ENCODE data around the gene CLASP1. TPM values are rescaled to one million over a fixed set of nuclear protein-coding genes. Genes with fewer than 3 reads are reported as not detected.
"Not testable (repeated sequence)": the region's sequence is repeated elsewhere in the genome, so short reads cannot be mapped to it uniquely, and the experiment has no call there.

CLASP1 gene
- polyA plus RNA-seq, 4 donors = 38.8 to 49.2 (median 43.4) TPM

DNA sequence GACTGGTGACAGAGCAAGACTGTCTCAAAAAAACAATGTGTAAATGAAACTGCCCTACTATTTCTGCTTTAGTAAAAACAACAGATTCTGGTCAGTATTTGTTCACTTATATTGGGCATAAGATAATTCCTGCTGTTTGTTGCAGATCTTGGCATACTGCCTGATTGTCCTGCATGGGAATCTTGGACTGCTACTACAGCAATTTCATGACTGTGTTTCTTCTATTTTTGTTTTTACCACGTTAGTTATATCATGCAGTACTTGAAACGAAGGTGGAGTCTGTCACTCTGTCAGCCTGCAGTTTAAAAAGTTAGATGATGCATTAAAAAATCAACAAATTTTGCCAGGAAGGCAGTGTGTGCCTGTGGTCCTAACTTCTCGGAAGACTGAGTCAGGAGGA is 14.2 kb upstream of the CLASP1 start:
- no peak for DNase-seq (ENCODE audit: low read depth in 4 of 4, low spot score in 2 of 4)

DNA sequence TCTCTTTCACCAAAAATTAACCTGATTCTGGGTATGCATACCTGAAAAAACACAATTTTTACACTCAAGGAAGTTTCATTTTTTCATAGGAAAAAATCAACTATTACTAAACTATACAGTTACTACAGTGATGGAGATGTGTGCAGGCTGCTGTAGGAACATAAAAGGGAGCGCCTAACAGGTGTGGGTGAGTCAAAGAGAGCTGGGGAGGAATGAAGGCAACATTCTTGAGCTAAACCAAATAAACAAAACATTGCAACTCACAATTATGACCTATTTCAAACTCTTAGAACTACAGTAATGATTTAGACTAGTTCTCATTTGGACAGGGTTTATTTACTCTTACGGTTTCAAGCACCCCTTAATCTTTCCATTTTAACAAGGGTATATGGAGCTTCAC is 13.4 kb upstream of the CLASP1 start:
- no peak for DNase-seq (ENCODE audit: low read depth in 4 of 4, low spot score in 2 of 4)

DNA sequence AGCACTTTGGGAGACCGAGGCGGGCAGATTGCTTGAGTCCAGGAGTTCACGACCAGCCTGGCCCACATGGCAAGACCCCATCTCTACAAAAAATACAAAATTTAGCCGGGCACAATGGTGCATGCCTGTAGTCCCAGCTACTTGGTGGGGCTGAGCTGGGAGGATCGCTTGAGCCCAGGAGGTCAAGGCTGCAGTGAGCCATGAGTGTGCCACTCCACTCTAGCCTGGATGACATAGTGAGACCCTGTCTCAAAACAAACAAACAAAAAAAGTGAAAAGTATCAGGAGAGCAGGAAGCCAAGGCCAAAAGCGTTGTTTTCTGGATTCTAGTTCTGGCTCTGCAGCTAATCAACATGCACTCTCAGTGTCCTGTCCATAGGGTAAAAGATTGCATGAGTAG is 10.7 kb upstream of the CLASP1 start:
- DNase-seq (ENCODE audit: low read depth in 4 of 4, low spot score in 2 of 4) = no peak

DNA sequence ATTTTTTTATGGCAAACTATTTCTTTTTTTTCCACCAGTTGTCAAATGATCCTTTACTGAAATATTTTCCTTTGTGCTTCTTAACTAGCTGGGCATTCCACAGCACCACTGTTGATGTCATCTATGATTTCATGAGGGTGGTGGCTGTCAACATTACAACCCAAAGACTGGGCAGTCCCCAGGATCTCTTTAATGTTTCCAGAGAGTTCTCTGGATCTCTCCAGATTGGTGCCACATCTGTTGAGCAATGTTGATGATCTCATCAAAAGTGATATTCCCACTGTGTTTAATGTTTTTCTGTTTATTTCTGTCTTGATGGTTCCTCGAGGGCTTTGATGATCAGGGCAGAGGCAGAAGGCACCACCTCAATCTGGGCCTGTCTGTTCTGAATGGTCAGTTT is 9.1 kb upstream of the CLASP1 start:
- DNase-seq (ENCODE audit: low read depth in 4 of 4, low spot score in 2 of 4) = not testable (repeated sequence)

DNA sequence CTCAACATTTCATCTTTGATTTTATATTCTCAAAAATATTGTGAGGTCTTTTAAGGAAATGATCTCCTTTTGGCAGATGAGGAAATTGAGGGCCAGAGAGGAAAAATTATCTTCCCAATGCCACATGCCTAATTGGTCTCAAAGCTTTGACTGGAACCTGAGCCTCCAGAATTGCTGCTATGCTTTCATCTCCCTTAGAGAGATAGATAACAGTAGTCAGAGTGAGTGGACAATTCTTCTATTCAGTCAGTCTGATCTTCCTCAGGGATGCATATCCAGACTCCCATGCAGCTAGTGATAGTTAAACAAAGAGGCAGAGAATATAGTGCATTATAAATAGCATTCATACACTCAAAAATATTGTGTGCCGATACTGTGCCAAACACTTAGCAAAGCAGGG is 3.8 kb upstream of the CLASP1 start:
- no peak for DNase-seq (ENCODE audit: low read depth in 4 of 4, low spot score in 2 of 4)

DNA sequence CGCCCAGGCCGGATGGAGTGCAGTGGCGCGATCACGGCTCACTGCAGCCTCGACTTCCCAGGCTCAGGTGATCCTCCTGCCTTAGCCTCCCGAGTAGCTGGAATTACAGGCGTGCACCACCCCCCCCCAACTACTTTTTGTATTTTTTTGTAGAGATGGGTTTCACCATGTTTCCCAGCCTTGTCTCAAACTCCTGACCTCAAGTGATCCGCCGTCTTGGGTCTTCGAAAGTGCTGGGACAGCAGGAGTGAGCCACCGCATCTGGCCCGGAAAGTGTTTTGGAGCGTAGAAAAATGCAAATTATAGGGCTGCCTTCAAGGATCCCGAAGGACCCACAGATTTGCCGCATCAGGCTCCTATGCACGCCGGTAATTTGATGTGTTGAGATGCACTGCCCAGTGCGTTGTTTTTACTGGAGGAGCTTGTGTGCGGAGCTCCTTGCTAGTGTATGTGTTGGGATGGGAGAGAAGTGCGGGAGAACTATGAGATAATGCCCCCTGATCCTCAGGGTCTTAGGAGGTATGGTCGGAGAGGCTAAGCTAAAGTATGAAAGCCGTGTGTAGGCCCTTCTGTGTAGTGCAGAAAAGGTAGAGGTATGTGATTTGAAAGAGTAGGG is 1.2 kb upstream of the CLASP1 start:
- DNase-seq (ENCODE audit: low read depth in 4 of 4, low spot score in 2 of 4) = peak in 2 of 4 donors; percentile 1 to 15

DNA sequence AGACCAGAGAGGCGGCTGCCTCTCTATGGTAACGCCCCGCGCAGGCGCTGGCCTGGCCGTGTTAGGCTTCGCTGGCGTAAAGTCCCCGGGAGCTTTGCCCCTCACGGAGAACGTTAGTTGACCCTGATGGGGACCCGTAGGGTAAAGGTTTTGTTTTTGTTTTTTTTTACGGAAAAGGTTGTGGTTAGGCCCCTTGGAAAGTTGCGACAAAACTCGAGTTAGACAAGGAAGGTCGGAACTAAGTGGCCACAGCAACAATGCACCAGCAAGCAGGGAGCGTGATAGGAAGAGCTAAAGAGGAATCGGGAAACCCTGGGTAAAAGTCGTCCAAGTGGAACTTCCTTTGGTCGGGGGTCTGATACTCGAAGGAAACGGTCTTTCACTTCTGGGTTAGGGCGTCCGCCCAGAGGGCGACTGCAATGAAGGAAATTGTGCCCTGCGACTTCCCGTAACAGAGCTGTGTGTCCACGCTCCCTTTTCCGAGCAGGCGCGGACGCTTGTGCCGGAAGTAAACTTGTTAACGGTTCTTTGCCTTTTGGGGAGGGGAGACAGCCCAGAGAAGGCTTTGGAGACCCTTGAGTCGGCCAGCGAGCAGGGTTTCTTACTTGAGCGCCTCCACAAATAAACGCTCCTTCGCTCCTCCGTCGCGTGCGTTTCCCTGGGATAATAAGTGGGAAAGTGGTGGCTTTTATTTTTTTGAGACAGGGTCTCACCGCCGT is 493 bp upstream of the CLASP1 start:
- peak; percentile 85 to 97 (median 94) for DNase-seq (ENCODE audit: low read depth in 4 of 4, low spot score in 2 of 4)

DNA sequence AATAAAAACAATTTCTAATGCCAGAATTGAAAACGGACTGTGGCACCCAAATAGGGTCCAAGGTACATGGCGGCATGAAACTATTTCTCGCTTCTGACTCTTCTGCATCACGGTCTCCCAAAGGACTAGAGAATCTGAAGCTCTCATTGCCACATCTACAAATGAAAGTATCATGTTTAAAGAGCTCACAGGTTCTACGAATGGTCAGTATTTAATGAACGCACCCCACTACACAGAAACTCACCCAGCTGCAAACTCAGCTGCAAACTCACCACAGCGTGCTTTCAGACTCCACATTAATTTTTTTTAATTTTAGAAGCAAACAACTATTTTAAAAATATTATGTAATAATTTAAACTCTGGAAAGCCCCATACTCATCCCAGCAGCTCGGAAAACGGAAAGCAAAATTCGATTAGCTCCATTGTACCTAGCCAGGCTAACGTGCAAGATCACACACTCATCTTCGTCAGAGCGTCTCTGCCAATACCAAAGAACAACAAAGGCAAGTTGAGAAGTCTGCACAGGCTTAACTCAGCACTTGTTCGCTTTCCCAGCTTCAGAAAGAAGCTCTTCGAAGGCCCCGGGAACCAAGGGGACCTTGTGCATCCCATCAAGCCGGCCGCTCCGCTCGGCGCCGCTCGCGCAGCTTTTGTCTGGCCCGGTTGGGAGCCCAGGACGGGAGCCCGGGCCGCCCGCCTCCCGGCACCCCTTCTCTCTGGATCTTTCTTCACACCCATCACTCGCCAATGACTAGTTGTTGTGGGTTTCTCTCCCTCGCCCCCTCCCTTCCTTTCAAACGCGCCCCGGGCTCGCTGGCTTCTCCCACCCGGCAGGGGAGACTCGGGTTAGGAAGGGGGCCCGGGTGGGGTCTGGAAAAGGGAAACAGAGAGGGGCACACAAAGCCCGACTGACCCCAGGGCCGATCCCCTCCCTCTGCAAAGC is 785 bp downstream of the CLASP1 start:
- peak; percentile 34 to 60 (median 48) for DNase-seq (ENCODE audit: low read depth in 4 of 4, low spot score in 2 of 4)

DNA sequence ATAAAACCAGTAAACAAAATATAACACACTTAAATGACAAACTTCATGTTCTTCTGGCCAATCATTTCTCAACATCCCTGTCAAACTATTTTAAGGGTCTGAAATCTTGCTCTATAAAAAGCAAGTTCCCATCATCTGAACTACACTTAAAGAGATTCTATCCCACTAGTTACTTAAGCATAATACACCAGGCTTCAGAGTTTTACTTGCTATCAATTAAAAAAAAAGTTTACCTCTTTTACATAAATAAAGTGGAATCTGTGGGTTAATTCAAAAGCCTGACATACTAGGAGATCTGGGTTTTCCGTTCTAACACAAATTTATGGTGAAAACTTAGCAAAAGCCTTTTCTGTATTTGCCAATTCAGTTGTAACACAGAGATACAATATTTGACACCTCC is 1.9 kb downstream of the CLASP1 start:
- no peak for DNase-seq (ENCODE audit: low read depth in 4 of 4, low spot score in 2 of 4)

DNA sequence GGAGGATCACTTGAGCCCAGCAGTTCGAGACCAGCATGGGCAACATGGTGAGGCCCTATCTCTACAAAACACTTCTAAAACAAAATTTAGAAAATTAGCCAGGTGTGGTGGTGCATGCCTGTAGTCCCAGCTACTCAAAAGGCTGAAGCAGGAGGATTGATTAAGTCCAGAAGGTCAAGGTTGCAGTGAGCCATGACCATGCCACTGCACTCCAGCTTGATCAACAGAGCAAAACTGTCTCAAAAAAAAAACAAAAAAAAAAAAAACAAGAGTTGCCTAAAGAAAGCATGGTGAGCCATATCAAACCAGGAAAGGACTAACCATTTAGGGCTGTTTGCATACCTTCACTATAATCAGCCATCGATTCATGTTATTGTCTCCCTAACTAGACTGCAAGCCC is 4.5 kb downstream of the CLASP1 start:
- DNase-seq (ENCODE audit: low read depth in 4 of 4, low spot score in 2 of 4) = no peak

DNA sequence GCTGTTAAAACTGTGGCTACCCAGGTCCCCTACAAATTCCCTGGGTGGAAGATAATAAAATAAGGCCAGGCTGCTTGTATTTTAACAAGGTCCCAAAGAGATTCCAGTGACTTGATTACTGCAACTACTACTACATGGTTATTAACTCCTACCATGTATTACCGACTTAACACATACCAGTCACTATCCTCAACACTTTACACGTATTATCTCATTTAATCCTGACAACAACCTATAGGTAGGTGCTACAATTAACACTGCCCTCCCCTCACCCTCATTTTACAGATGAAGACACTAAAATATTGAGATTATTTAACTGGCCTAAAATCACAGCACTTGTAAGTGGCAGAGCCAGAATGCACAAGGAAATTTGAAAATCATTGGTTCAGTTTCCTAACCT is 5.4 kb downstream of the CLASP1 start:
- no peak for DNase-seq (ENCODE audit: low read depth in 4 of 4, low spot score in 2 of 4)

DNA sequence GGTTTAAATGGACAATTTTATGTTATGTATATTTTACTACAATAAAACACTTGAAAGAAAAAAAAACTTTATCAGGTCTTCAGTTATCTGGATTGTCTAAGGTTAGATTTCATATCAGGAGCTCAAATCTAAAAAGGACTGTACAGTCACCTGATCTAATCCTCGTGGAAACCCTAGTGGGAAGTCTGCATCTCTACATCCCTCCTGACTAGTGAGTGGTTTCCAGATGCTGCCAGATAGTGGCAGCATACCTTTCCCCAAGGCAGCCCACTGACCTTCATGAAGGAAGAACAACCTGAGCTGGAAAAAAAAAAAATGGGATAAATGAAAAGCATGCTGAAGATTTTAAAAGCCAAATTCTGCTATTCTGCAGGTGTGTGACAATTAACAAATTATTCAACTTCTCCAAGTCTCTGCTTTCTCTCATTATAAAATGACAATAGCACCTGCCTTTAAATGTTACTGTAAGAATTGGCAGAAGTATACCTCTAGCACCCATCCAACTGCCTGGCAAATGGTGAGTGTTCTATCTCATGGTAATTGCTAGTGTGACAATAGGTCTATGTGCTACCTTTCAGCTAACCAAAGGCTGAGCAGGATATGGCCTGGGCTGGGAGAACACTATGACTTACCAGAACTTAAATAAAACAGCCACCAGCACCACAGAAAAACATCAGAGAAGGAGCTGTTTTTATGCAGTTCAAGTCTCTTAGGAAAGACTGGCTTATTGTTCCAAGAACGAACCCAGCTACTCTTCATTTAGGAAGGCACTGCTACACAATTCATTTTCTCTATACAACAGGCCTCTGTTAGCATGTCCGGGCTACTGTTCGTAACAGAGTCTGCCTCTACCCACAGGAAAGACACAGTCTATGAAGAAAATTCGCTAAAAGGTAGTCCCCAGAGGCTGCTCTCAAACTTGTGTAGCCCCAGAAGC is 8.6 kb downstream of the CLASP1 start:
- no peak for DNase-seq (ENCODE audit: low read depth in 4 of 4, low spot score in 2 of 4)

DNA sequence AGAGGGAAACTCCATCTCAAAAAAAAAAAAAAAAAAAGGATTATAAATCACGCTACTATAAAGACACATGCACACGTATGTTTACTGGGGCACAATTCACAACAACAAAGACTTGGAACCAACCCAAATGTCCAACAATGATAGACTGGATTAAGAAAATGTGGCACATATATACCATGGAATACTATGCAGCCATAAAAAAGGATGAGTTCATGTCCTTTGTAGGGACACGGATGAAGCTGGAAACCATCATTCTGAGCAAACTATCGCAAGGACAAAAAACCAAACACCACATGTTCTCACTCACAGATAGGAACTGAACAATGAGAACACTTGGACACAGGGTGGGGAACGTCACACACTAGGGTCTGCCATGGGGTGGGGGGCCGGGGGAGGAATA is 9.4 kb downstream of the CLASP1 start:
- not testable (repeated sequence) for DNase-seq (ENCODE audit: low read depth in 4 of 4, low spot score in 2 of 4)

DNA sequence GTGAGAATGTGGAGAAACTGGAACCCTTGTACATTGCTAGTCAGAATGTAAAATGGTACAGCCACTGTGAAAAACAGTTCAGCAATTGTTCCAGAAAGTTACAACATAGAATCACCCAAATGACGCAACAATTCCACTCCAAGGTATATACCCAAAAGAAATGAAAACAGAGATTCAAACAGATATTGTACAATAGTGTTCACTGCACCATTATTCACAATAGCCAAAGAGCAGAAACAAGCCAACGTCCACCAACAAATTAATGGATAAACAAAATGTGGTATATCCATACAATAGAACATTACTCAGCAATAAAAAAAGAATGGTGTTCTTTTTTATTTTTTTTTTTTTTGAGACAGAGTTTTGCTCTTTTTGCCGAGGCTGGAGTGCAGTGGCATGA is 10.9 kb downstream of the CLASP1 start:
- DNase-seq (ENCODE audit: low read depth in 4 of 4, low spot score in 2 of 4) = no peak

DNA sequence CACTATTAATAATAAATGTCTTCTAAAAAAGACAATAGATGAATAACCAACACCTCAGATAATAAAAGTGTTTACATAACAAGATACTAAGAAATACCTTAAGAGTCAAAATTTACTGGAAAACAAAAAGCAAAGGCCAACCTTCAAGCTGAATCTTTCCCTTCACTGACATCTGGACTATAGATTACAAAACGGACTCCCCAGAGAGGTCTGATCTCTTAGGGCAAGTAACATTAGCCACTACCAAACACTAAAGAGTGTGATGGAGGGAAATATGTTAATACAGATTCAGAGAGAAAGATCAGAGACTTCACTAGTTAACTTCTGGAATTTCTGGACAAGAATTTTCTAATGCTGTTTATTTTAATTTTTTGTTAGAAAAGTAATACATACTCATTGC is 13.9 kb downstream of the CLASP1 start:
- DNase-seq (ENCODE audit: low read depth in 4 of 4, low spot score in 2 of 4) = no peak

DNA sequence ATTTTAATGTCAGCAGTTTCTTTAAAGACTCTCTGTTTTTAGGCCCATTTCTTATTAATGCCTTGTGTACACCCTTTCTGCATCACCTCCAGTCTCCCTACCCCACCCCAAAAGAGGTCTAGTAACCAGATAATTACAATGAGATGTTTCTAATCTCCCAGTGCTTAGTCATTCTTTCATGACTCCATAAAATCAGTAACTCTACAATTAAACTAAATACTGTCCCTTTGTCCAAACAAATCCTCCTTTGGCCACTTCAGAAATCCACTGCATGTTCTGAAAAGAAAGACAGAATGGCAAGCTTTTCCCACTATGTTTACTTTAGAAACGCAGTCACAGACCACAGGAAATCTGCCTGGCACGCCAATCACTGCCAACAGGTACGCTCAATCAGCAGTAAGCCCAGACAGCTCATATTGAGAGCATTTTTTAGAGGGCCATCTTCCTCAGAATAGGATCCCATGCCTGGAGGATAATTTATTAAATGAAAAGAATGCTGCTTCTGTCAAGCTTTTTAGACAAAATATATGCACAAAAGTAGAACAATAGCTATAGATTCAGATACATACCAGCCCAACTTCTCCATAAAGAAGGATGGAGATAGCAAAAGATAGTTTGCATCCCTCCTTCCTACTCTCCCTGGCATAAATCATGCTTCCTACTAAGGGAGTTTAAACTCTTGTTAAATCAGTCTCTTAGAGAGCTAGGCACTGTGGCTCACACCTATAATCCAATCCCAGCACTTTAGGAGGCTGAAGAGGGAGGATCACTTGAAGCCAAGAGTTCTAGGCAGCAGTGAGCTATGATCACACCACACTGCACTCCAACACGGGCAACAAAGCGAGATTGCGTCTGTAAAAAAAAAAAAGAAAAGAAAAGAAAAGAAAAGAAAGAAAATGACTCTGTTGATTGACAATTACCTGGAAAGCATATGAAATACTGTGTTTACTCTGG is 14.6 kb downstream of the CLASP1 start:
- DNase-seq (ENCODE audit: low read depth in 4 of 4, low spot score in 2 of 4) = no peak

DNA sequence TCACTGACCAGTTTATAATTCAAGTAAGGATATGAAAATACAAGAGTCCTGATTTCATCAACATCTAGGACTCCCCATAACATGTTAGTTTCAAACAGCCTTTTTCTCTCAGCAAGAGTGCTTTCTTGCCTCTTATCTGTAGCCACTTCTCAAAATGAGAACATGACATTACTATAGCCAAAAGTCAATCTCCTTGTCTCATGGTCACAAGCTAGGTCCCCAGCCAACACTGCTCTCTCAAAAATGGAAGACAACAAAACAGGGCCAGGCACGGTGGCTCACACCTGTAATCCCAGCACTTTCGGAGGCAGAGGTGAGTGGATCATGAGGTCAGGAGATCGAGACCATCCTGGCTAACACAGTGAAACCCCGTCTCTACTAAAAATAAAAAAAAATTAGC is 15.8 kb downstream of the CLASP1 start:
- no peak for DNase-seq (ENCODE audit: low read depth in 4 of 4, low spot score in 2 of 4)

DNA sequence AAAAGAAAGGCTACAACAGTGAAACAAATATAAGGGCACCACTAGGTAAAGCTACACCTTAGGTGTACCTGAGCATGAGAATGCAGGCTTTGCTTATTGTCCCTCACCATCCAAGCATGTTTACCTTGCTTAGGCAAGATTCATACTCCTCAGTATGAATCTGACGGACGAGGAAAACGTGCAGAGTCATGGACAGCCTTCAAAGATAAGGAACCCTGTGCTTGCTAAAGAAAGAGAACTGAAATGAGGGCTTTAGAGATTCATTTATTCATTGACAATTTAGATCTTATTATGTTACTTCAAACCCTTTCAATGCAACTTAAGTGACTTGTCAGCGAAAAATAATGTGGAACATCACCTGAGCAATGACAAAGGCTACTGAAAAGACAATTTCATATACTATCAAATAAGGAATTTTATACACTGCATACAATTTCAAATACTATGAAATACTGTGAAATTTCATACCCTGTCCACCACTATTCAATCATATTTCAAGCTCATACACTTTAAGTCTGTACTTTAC is 21.7 kb downstream of the CLASP1 start:
- no peak for DNase-seq (ENCODE audit: low read depth in 4 of 4, low spot score in 2 of 4)
